DOHH2 (cell line): ENCODE data around the gene ACOT11.

ENCODE experiments used
- CTCF ChIP-seq: fragments of 200-600 bp; sonication (generic); IDR thresholded peaks from one replicate; pipeline ENCODE4 v1.5.1; 2014; ENCODE audit warnings: antibody characterized with exemption, mild to moderate bottlenecking, low read depth, low read length; ENCODE audit not compliant: poor library complexity, severe bottlenecking
- EZH2phosphoT487 ChIP-seq: fragments of 200-600 bp; sonication (generic); IDR thresholded peaks from 2 replicates; pipeline ENCODE4 v1.6.1; 2017; ENCODE audit warnings: borderline replicate concordance, mild to moderate bottlenecking, antibody characterized with exemption, low read length, moderate library complexity, mixed read lengths

GRCh38 chr1:54510715-54511270, 37.2 kb upstream of the ACOT11 start:
- no peak for TF ChIP-seq CTCF
- no peak for TF ChIP-seq EZH2phosphoT487
